Hindlimb muscle (tissue), 1 donor: ENCODE results near the gene PIWIL4. TPM values are rescaled to one million over a fixed set of nuclear protein-coding genes. Genes with fewer than 3 reads are reported as not detected.

Experiments used
- DNase-seq: peaks from one replicate; pipeline ENCODE4 v3.0.0-alpha.2; 2013
- polyA plus RNA-seq: library from polyadenylated mRNA; unstranded; fragments of 120-200 nt; gene quantifications from one replicate; pipeline ENCODE4 v1.2.1, GENCODE V29; 2013; ENCODE audit not compliant: insufficient read length

The PIWIL4 gene
- 5.6 TPM for polyA plus RNA-seq

- DNase-seq = no peak
Measured at GRCh38 chr11:94567181-94567670, at the start of gene PIWIL4. Gene PIWIL4, plus strand, starts transcription at chr11:94567368. Its CDS starts 151 bp downstream, at chr11:94567519.

GRCh38 chr11:94518300-94518699 is 48.9 kb upstream of the PIWIL4 start:
- no peak for DNase-seq

DNA sequence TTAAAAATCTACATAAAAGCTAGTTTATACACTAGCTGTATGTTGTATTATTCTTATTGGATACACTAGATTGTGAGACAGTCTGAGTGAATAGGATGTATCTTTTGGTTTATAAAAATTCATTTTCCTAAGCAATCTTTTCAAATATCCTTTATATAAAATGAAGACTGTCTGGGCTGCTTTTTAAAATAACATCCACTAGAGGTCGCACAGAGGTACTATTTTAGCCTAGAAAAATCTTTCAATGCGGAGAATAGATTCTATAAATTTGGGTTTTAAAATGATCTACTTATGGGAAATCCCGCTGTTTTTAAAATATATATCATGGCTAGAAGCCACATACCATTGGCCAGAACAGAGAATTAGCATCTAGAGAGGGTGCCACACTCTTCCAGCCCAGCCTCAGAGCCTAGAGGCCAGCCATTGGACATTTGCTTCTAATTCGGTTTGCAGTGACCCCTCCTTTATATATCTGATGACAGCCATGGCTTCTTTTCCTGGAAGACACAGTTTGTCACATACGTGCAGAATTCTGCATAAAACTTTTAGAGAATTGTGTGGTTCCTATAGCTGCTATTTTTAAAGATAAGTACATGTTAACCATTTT is 47.6 kb upstream of the PIWIL4 start:
- peak; percentile 33 for DNase-seq

DNA sequence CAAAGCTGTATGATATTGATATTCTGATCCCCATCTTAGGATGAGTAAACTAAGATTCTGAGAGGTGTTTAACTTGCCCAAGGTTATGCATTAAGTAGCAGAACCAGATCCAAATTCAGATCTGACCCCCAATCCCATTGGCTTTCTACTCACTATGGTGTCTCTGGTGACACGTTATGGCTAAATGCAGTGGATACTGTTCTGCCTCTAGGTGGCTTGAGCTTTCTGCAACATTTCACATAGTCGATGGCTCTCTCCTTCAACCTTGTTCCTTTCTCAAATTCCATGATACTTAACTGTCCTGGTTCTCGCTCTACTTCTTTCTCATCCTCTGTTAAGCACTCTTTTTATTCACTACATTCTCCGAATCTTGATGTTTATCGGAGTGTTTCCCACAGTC is 45.5 kb upstream of the PIWIL4 start:
- no peak for DNase-seq

DNA sequence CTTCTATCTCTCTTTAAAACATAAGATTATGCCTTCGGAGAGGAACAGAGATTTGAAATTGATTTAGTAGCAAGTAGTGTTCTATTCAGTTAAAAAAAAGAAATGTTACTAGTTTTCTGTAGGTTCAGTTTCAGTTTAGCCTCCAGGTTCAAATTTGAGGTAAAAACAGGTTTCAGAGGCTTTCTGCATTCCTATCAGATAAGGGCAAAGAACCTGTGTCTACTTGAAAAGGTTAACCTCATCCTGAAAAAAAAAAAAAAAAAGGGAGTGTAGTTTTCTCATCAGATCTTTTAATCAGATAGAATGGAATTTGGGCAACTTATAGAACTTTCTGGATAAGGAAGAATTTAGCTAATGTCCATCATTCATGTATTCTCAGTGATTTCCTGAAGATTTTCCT is 42.8 kb upstream of the PIWIL4 start:
- DNase-seq = no peak

GRCh38 chr11:94525546-94526324 is 41.4 kb upstream of the PIWIL4 start:
- no peak for DNase-seq

GRCh38 chr11:94526645-94527438 is 40.3 kb upstream of the PIWIL4 start:
- DNase-seq = no peak

DNA sequence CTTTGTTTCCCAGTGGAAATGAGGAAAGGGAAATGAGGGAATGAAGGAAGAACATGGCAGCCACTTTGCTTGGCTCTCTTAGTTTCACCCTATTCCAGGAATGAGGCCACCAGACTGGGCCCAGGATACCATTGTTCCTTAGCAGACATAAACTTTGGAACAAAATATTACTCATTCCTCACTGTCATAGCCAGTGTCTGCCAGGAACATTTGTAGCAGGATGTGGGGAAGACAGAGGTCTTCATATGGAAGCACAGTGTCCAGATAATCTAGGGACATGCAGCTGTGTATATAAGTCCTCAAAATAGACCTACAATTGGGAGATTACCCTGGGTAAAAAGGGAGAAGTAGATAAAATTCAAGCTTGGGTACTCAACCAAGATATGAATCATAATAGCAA is 38.6 kb upstream of the PIWIL4 start:
- DNase-seq = no peak

DNA sequence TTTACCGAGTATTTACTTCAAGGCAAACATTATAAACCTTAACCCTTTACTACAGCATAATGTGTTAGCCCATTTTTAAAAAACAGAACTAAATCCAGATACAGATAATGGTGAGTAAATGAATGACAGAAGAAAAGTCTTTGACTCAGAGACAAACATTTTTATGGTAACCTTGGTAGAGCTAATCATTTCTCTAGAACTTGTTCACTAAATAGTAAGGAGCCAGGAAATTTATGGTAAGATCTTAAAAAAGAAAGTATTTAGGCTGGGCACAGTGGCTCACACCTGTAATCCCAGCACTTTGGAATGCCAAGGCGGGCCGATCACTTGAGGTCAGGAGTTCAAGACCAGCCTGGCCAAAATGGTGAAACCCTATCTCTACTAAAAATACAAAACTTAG is 35.0 kb upstream of the PIWIL4 start:
- no peak for DNase-seq

GRCh38 chr11:94533206-94533605 is 34.0 kb upstream of the PIWIL4 start:
- no peak for DNase-seq

DNA sequence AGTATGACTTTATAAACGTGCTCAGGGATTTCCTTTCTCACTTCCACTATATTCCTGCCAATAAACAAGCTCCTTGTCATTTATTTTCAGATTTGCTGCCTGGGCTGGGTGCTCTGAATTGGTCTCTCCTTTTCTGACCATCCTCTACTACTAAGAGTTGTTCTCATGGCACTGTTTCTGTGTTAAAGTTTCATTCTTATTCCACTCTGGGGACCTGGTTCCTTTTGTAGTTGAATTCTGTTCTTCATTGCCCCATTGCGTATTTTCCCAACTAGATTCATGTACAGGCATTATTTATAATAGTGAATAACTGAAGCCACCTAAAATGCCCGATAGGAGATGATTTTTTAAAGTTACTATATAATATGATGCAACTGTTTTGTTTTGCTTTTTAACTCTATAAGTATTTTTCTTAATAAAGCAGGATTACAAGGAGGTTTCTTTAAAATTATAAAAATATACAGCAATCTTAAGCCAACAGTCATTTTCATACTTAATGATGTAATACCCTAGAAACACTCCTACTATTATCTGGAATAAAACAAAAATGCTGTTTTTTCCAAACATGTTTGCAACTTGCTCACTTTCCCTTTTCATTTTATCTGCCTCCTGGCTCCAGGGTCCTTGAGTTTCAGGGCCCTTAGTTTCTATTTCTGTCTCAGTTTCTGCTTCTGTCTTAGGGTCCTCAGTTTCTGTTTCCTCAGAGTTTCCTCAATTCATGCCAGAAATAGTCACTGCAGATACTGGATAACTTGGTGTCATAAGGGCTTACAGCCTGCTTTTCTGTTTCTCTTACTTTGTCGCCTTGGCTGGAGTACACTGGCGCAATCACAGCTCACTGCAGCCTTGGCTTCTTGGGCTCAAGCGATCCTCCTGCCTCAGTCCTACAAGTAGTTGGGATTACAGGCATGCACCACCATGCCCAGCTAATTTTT is 33.2 kb upstream of the PIWIL4 start:
- DNase-seq = peak; percentile 33

GRCh38 chr11:94536386-94536785 is 30.8 kb upstream of the PIWIL4 start:
- DNase-seq = no peak

DNA sequence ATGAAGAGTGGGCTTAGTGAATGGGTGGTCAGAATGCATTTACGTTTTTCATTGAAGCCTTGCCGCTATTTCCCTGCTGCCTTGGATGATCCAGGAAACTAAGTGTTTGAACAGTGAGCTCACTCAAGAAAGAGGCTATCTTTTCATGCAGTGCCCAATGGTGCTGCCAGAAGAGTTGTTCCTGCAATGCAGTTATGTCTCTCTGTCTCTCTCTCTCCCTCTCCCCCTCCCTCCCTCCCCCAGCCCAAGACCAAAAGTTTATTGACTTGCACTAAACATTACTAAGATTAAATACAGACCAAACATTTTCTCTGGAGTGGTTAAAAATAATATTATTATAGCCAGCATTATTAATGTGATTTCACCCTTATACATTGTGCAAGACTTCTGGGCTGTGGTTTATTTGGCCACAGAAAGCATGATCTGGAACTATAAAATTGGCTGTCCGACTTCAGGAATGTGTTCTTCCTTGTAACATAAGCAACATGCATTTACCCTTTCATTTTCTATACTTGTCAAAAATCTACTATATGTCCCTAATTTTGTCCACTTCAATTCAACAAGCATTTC is 30.1 kb upstream of the PIWIL4 start:
- no peak for DNase-seq

DNA sequence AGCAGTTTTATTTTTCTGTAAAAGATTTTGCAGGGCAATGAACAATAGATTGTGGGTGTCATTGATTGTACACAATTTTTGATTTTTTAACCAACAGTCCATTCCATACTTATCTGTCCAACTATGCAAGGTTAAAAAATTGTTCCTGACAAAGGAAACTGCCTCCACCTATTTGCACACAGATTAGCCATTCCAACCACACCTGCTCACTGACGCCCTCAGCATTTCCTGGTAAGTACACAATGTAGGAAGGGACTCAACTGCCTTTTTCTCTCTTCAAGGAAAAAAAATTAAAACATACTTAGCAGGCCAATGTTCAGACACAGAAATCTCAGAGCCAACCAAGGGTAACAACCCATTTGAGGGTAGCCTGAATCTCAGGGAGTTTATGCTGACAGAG is 27.7 kb upstream of the PIWIL4 start:
- no peak for DNase-seq

GRCh38 chr11:94543695-94544645 is 23.2 kb upstream of the PIWIL4 start, which contains the start of gene FUT4:
Gene FUT4, plus strand, starts transcription at chr11:94543921. Its CDS starts 213 bp downstream, at chr11:94544134.
- DNase-seq = peak; percentile 88

- no peak for DNase-seq
Measured at GRCh38 chr11:94544646-94545263, 22.4 kb upstream of the PIWIL4 start.

GRCh38 chr11:94545264-94546161 is 21.7 kb upstream of the PIWIL4 start:
- no peak for DNase-seq

- no peak for DNase-seq
Measured at GRCh38 chr11:94546162-94546470, 21.1 kb upstream of the PIWIL4 start.

- DNase-seq = no peak
Measured at GRCh38 chr11:94546886-94547285, 20.3 kb upstream of the PIWIL4 start.
